IPS DF 4.7 (cell line): ENCODE results near the gene AMN.
"Not testable (repeated sequence)": the region's sequence is repeated elsewhere in the genome, so short reads cannot be mapped to it uniquely, and the experiment has no call there.

ENCODE experiments used
- DNase-seq: peaks from one replicate; pipeline ENCODE4 v3.0.0-alpha.2; 2013; ENCODE audit warnings: low spot score; ENCODE audit errors: extremely low read depth

AMN gene

DNA sequence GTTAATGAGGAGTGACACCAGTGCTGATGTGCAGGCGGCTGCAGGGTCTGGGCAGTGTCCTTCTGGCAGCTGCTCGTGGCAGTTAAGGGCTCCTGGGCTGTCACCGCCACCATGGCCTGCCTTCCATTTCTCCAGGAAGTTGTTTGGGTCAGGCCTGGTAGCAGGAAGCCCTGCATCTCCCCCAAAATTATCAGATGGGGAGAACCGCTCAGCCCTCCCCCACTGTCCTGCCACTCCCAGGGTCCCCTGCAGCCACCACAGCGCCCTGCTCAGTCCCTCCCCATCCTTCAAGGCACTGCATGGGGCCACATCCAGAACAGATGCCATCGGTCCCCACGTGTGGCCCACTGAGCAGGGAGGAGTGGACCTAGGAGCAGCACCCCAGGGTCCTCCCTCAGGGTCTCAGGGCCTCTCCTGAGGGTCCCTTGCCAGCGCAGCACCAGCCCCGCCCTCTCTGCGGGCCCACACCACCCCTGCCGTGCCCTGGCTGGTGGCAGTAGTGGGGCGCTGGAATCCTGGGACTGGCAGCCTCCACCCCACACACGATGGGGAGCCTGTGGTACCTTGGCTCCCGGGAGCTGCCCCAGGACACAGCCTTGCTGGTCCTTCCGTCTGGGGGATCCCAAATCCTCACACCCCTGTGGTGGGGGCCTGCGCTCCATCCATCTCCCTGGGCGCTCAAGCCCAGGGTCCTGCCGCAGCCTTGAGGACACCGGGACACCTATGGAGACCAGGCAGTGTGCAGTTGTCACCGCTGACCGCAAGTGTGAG, 10.3 kb upstream of the AMN start:
- DNase-seq: no peak

DNA sequence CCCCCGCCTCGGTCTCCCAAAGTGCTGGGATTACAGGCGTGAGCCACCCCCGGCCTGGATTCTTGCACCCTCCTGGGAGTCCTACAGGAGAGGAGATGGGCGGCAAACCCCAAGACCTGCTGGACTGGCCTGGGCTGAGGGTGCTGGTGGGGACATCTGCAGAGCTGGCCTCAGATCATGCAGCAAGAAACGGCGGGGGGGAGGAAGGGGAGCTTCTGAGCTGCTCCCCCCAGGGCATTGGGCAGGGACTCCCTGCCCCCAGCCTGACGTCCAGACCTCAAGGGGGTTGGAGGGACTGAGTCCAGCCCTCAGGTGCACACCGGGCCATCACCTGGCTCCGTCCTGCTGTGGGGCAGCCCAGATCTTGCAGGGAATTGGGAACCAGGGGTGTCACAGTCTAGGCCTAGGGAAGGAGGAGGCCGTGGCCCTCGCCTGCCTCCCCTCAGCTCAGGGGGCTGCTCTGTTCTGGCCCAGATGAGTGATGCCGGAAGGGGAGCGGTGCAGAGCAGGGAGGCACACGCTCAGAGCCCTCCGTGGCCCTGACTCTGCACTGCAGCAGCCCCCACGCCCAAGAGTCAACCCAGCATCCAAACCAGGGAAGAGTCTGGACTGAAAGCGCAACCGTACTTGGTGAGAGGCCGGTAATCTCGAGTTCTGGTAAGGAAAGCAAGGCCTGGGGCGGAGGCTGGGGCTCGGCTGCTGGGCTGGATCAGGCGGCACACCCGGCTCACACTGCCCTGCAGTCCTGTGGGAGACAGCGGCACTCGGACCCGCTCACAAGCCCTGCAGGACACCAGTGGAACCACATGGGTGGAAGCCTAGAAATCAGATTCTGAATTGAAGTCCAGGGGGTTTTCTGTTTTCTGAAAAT, 8.9 kb upstream of the AMN start:
- DNase-seq: no peak

DNA sequence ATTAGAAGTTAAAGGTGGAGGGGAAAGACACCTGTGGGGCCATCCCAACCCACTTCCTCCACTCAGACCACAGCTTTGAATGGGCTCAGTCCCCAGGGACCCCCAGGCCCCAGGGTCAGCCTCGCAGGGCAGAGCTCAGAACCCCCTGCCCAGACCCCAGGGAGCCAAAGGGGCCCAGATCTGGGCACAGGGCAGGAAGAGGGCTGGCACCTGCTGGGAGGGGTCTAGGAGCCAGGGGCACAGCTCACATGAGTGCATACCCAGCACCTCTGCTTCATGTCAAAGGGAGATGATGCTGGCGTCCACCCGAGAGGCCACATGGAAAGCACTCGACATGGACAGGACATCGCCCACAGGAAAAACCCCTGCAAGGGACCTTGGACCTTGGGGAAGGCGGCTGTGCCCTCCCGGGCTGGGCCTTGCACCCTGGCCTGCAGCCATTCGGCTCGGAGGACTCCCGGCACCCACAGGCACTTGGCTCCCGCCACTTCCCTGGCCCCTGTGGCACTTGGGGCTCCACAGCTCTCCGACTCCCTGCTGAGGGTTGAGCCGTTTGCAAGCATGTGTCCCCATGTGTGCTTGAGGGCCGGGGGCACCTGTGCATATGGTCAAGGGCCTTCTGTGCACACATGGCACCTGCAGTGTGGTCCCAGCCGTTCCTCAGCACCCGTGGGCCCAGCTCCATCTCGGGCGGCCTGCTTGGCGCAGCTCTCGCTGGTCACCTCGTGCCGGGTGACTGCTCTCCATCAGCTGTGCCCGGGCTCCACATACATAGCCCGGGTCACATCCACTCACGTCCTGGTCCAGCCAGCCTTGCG, 7.8 kb upstream of the AMN start:
- DNase-seq: no peak

DNA sequence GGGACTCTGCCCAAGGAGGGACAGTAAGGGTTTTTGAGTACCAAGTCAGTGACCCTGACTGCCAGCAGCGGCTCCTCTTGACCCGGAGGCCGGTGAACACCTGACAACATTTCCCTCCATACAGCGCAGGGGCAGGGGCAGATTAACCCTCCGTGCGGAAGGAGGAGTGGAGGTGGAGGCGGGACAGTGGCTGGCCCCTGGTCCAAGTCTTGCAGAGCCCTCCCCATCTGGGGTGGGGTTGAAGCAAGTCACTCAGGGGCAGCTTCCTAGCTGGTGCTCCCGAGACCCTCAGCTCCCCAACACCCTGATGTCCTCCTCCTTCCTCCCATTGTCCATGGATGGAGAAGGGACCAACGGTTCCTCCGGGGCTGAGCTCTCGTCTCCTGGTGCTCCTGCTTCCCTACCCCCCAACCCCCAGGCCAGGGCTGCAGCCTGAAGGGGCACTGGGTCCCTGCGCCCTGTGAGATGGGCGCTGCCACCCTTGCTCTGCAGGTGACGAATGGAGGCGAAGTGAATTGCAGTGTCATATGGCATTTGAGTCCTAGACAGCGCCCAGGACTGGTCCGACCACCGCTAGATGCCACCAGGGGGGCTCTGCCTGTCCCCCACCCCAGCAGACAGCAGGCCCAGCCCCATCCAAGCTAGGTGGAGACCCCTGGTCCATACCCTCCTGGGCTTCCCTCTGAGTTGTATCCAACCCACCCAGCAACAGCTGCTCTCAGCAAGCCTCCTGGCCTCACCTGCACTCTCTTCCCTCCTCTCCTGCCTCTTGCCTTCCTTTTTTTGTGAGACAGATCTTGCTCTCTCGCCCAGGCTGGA, 7.0 kb upstream of the AMN start:
- DNase-seq: no peak

DNA sequence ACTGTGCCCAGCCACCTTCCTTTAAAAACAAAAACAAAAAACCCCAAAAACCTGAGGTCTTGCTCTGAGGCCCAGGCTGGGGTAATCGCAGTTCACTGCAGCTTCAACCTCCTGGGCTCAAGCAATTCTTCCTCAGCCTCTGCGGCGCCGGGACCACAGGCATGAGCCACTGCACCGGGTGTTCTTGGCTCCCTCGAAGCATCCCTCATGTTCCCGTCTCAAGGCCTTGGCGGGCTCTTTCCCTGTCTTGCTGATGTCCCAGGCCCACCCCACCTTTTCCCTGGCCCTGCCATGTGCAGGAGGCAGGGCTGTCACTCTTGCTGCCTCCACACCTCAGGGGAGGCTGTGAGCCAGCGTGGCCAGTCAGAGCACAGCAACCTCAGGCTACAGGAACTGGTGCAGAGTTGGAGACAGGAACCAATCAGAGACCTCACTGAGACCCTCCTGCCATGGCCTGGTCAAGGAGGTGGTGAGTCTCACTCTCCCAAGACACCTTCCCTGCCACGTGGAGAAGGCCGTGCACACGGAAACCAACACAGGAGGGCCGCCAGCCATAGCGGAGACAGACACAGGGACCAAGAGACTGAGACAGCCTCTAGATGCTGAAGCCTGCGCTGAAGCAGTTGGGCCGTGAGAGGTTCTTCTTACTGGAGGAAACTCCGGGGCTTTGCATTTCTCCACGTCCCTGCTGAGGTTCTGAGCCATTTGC, 6.0 kb upstream of the AMN start:
- DNase-seq: no peak

DNA sequence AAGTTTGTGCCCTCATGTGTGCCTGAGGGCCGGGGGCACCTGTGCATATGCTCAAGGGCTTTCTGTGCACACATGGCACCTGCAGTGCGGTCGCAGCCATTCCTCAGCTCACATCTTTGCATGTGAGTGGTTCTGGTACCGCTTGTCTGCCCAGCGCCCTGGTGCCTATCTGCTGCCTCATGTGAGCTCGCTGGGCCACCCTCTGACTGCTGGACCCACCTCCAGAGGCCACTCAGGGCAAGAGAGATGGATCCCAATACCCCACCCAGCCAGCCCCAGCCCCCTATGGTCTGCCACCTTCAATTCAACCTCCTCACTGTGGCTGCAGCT, 5.4 kb upstream of the AMN start:
- no peak for DNase-seq

DNA sequence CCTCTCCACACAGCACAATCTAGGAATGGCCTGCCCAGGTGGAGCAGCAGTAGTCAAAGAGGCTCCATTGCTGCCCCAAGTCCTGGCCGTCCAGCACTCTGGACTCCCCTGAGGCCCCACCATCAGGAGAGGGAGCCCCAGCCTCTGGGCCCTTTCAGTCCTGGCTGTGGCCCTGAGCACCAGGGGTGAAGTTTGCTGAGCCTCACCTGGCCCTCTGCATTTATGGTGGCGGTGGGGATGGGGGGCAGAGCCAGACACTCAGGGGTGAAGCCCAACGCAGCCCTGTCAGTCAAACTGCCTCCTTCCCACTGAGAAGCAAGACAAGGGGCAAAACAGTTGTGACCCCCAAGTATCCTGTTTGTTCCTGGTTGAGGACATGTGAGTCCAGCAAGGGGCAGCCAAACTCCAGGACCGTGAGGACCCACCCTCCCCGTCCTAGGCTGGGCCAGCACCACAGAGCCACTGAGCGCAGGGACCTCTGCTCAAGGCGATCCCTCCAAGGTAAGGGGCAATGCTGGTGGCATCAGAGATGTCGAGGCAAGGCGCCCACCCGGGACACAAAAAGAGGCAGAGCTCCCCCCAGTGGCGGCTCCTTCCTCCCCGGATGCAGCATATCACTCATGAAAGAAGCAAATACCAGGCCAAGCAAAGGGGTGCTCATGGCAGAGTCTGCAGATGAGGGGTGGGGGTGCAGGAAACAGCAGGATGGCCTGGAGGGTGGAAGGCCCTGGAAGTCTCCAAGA, 4.8 kb upstream of the AMN start:
- no peak for DNase-seq

DNA sequence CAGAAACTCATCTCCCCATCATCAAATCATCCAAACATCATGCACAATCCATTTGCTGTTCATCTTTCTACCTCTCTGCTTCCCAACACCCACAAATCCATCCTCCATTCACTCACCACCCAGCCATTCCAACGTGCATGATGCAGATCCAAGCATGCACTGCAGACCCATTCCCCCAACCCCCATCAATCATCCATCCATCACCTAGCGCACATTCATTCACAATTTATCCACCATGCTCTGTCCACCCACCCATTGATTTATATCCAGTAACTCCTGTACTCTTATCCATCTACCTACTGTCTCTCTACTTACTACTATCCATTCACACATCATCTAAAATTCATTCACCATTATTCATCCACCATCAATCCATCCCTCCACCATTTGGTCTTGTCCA, 4.0 kb upstream of the AMN start:
- DNase-seq: no peak

DNA sequence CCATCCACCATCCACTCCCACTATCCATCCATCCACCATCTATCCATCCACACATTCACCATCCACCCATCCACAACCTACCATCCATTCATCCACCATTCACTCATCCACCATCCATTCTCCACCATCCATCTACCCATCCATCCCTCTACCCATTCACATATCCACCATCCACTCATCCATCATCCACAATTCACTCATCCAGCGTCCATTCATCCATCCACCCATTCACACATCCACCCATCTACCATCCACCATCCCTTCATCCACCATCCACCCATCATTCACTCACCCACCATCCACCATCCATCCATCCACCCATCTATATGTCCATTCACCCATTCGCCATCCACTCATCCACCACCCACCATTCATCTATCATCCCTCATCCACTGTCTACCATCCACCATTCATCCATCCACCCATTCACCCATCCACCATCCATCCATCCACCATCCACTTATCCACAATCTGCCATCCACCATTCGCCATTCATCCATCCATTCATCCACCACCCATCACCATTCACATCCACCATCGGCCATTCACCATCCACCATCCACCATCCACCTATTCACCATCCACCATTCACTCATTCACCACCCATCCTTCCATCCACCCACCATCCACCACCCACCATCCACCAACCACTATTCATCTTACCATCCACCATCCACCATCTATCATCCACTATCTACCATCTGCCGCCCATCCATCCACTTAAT, 2.0 kb upstream of the AMN start:
- DNase-seq: no peak

DNA sequence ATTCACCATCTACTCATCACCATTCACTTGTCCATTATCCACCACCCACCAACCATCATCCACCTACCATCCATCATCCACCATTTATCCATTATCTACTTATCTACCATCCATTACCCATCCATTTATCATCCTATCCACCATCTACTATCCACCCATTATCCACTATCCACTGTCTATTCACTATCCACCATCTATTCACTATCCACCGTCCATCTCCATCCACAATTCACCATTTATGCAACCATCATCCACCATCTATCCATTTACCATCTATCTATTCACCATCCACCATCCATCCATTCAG, 1.5 kb upstream of the AMN start:
- DNase-seq: no peak

DNA sequence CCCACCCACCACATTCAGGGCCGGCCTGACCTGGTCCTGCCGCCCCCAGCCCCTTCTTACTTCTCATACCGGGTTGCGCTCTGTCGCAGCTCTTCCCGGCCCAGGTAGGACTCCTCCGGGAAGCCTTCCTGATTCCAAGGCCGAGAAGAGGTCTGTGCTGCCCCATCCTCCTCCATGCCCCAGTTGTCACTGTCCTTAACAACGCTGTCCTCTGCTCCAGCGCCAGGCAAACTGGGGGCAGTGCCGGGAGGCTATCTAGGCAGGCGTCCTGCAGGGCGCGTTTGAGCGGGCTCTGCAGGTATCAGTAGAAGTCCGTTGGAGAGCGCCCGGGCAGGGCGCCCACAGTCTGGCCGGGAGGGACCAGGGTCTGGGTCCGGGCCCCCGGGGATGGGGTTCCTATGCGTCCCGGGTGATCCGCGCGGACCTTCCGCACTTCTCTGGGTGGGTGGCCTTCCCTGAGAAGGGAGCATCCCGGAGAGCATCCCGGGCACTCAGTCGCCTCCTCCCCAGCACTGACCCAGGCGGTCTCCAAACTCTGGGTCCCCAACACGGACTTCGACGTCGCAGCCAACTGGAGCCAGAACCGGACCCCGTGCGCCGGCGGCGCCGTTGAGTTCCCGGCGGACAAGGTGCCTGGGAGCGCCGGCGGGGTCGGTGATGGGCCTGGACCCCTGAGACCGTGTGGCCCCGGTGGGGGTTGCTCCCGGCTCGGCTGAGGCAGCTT, 900 bp downstream of the AMN start:
- DNase-seq: no peak

DNA sequence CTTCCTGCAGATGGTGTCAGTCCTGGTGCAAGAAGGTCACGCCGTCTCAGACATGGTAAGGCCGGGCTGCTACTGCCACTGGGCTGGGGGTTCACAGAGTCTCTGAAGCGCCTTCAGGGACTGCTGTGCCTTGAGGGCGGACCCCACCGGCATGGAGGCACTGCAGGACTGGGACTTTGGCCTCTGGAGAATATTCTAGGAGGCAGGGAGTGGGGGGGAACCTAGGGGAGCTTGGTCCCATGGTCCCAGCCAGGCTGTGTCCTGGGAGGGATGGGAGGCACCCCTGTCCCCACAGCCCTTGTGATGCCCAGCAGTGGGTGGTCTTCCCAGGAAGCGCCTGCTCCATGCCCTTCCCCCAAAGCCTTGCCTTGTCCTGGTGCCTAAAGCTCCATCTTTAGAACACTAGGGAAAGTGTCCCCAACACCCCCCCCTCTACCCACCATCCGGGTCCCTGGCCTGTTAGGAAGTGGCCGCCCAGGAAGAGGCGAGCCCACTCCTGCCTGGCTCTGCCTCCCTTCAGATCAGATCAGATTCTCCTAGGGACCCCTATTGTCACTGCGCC, 1.5 kb downstream of the AMN start:
- DNase-seq: no peak

DNA sequence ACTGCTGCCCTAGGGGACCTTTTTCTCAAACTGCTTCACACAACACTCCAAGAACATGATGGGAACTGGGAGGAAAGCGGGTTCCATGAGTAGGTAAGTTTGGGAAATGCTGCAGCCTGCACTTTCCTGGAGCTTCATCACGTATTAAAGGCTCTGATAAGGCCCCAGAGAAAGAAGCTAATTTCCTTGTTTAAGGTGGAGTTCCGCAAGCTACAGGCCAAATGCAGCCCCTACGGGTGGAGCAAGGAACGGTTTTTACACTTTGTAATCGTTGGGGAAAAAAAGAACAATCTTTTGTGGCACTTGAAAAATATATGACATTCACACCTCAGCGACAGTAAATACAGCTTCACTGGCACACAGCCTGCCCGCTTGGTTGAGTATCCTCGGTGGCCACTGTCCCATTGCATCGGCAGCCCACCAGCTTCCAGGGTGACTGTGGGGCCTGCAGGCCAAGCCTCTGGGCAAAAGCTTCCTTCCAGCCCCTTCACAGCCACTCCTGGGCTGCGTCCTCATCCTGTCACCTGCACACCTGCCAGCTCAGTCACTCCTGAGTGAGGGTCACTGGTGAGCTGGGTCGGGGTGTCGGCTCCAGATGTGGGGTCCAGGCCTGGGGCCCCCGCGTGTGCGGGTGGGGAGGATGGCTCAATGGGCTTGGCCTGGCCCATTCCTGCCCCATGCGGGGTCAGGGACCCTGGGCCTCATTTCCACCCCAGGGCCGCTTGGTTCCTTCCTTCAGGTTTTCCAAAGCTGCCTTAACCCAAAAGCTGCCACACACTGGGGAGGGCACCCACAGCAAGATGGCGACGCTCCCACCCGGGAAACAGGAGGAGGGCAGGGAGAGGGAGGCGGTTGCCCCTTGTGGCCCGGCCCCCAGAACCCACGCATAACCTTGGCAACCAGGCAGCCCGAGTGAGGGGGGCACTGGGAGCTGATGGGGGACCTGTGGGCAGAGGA, 2.4 kb downstream of the AMN start:
- no peak for DNase-seq

DNA sequence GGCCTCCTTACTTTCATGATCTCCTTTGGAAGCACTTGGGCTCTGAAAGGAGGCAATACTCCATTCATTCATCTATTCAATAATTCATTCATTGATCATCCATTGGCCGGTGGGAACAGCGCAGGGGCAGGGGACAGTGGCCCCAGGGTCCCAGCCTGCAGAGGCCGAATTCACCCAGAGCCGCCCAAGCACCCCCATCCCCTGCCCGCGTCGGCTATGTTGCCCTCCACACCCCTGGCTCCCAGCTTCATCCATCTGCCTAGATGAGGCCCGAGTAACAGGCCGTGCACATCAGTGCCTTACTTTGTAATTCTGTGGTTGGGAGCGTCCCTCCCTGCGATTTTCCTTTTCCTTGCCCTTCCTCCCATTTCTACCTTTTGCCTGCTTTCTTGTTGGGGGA, 3.2 kb downstream of the AMN start:
- no peak for DNase-seq

DNA sequence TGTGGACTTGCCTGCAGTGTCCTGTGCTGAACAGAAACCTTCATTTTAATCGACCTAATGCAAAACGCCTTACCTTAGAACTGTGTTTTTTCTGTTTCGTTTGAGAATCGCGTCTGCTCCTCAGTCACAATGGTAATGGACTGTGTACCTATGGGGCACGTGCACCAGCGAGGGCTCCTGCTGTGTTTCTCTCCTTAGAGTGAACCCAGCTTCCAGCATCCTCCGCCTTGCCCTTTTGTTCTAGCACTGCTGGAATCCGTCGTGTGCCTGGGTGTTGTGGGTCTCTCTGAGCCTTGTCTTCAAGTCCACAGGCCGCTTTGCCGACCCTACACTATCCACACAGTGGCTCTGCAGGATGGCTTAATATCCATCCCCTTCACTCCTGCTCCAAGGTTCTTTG, 3.6 kb downstream of the AMN start:
- no peak for DNase-seq

DNA sequence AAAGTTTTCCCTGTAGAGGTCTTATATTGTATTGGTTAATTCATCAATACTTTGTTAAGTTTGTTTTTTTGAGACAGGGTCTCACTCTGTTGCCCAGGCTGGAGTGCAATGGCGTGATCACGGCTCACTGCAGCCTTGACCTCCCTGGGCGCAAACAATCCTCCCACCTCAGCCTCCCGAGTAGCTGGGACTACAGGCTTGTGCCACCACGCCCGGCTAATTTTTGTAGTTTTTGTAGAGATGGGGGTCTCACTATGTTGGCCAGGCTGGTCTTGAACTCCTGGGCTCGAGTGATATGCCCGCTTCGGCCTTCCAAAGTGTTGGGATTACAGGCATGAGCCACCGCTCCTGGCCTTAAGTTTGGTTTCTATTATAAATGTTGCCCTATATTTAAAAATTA, 4.4 kb downstream of the AMN start:
- DNase-seq: not testable (repeated sequence)

DNA sequence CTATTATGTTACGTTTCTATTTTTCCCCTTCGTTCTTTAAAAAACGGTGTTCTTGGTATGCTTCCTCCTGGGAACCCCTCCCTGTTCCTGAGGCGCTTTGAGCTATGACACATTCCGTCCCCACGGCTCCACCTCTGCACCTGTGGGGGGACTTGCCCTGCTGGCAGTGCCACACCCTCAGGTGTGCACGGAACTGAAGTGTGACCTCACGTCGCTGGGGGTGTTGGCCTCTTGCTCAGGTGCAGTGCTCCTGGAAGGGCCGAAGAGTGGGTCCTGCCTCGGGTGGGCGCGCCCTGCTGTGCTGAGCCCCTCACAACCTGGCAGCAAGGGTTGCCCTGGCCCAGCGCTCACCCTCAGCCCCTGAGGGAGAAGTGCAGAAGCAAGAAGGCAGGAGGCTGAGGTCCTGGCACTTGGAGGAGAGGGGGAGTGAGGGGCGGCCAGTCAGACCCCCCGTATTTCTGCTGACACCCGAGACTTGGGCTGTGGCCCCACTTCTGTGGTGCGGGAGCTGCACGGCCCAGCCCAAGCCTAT, 4.9 kb downstream of the AMN start:
- no peak for DNase-seq
